NCI-H2107 (cell line): ENCODE data around the gene NECAB2.

Experiments used
- DNase-seq: peaks from one replicate; lab custom pipeline; 2025; lab: John Stamatoyannopoulos, UW

NECAB2 gene

DNA sequence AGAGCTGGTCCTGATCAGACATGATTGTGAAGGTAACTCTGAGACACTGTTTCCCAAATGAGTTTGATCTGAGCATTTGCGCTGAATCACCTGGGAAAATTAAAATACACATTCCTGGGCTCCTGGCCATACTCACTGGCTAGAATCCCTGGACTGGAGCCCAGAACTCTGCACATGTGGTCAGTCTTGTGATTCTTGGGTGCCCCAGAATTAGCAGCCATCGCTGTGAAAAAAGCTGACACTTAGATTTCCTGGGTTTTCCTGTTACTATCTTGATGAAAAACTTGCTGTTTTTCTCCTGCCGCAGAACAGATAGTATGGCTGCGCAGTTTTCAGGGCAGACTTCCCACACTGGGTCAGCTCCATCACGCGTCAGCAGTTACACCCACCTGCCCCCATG is 24.6 kb downstream of the NECAB2 start:
- no peak for DNase-seq

DNA sequence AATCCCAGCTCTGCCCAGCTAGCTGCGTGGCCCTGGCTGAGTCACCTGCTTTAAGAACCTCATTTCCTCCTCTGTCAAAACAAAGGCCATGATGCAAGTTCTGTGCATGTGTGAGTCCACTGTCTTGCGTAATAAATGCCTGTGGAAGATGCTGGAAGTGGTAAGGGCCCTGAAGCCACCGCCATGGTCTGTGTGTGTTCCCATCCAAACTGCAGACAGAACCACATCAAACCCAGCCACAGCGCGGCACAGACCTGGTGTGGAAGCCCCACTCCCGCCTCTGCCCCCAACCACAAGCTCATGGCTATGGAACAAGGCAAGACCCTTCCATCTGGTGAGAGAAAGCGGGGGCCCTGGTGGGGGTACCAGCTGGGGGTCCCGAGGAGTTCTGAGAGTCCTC is 26.0 kb downstream of the NECAB2 start:
- no peak for DNase-seq

DNA sequence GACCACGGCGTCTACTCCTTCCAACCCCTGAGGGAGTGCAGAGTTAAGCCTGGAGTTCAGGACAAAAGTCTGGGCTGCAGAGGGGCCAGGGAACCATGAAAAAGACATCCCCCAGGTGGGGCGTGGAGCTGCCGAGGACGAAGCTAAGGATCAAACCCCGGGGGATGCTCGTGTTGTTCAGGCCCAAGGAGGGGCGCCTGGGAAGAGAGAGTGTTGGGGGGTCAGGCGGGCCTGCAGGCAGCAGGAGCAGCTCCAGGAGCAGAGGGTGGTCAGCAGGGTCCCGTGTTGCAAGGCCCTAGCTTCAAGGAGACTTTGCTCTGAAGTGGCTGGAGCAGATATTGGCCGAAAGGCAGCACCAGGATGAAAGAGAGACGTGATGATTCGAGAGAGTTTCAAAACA is 26.7 kb downstream of the NECAB2 start:
- DNase-seq, result no peak

DNA sequence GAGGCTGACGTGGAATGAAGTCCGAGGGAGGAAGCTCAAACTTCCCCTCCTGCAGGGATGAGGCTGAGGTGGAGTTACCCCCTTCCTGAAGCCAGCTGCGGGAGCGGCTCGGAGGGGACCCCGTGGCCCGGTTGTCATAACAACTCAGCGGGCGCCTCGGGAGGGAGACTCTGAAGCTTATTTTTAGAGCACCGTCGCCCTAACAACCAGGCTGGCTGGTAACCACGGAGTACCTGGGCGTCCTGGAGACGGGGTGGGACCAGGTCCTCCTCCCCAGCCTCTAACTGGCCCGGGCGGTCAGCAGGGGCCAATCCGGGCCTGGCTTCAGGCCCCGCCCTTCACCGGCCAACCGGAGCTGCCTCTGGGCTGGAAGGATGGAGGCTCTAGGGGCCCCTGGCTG is 27.7 kb downstream of the NECAB2 start:
- peak; percentile 45 for DNase-seq

DNA sequence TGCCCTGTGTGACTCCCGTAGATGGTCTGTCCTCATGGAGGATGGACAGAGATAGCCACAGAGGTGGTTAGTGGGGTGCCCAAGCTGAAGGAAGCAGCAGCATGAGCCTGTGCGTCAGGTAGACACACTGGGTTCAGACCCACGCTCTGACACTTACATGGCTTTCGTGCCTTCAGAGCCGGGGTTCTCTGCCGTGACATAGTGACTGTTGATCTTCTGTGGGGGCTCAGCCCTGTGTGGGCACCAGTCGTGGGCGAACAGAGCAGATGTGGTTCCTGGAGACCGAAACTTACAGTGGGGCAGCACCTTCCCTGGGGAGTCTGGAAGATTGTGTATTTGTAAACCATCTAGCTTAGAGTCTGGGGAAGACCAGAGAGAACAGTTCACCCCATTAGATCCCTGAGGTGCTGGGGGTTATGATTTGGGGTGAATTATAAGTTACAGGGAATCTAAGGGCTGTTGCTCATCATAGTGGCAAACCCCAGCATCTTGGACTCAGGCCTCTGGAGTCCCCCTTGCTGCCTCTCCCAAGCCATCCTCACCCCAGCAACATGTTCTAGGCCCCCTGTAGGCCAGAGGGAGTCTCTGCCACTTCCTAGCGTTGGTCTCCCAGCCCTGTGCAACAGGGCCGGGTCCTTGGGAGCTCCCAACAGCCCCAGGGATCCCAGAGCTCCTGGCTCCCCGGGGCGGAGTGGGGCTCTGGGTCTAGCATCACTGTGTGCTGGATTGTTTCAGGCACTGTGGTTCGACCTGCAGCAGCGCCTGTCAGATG is 28.6 kb downstream of the NECAB2 start:
- DNase-seq, result no peak

DNA sequence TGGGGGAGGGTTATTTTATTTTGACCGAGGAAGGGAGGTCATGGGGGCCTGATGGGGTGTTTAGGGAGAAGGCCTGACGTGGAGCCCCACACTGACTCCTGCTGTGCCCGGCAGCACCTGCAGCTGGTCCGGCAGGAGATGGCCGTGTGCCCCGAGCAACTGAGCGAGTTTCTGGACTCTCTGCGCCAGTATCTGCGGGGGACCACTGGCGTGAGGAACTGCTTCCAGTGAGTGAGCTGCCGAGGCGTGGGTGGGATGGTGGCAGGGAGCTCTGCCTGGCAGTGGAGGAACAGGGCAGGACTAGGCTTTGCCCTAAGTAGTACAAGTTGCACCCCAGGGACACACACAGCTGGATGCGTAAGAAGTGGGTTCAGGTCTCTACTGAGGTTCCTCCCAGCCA is 30.0 kb downstream of the NECAB2 start:
- no peak for DNase-seq

DNA sequence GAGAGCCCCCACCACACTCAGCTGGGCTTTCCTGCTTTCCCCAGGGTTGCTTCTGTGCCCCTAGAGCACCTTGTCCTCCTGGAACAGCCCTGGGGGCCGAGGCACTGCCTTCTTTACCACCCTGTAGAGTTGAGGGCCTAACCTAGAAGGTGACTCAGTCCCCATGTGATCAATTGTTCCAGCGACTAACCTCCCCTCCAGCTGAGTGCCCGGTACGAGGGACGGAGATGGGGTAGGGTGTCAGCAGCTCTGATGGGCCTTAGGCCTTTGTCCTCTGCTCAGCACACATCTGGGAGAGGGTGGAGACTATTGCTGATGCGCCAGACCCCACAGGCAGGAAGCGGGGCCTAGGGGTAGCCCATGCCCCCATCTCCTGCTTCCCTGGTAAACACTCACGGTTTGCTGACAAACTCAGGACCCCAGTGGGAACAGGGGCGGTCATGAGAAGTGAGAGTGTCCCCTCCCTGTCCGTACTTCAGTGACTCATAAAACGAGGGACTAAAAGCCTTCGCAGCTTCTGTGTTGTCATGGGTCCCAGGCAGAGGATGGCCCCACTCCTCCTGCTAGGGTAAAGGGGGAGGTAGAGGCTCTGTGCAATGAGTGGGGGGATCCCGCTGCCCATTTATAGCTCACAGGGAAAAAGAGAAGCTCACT is 33.1 kb downstream of the NECAB2 start:
- no peak for DNase-seq

DNA sequence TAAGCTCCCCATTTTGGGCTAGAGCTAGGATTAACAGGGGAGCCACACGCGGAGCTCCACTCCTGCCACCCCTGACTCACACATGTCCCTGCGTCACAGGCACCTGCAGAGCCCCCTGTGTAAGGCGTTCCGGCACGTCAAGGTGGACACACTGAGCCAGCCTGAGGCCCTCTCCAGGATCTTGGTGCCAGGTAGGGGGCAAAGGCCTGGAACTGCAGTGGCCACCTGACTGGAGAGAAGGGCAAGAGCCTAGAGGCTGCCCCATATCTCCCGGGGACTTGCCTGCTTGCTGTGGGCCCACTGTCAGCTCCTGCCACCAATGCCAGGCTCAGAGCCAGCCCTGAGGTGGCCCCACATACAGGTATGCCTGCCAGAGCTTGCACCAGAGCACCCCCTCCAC is 33.7 kb downstream of the NECAB2 start:
- no peak for DNase-seq

DNA sequence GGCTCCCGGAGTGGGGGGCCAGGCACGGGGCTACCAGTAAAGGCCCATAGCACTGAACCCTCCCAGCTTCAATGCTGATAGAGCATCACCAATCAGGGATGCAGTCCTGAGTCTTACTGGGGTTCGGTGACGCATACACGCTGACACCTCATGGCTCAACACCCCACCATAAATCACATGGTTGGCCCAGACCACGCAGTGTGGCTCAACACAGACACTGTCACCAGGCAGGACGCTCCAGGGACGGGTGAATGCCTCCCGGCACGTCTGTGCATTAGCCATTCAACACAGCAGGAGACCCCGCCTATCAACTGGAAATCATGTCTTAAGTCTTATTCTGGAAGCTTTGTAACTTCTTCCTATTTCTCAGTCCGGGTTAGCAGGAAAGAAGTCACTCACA is 35.0 kb downstream of the NECAB2 start:
- DNase-seq, result no peak

DNA sequence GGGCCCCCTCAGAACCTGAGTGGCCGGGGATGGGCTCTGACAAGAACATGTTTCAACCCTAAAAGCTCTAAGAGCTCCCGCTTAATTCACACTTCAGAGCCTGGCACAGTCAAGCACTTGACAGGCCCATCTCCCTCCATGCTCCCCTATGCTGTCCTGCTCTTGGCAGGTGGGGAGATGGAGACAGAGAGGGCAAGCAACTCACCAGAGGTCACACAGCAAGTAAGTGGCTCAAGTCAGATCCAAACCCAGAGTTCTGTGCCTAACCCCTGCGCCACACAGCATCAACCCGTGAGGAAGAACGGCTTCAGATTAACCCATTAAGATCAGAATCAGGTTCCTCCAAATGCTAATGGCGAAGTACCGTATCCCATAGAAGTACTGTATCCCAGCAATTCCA is 36.4 kb downstream of the NECAB2 start:
- DNase-seq, result no peak

DNA sequence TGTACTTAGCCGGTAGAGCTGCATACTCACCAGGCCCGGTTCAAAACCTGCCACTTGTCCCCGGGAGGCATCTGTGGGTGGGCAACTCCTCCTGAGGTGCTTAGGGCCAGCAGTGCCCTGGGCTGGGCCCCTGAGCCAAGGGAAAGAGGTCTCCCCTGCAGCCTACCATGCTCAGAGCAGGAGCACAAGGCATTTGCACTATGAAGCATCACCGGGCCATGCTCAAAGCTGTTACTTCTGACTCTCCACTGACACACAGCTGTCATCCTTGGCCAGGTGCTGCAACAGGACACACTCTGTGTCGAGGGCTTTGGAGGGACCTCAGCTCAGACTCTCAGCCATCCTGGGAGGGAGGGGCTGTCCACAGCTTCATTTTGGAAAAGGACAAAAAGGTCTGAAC is 37.3 kb downstream of the NECAB2 start:
- DNase-seq, result no peak

DNA sequence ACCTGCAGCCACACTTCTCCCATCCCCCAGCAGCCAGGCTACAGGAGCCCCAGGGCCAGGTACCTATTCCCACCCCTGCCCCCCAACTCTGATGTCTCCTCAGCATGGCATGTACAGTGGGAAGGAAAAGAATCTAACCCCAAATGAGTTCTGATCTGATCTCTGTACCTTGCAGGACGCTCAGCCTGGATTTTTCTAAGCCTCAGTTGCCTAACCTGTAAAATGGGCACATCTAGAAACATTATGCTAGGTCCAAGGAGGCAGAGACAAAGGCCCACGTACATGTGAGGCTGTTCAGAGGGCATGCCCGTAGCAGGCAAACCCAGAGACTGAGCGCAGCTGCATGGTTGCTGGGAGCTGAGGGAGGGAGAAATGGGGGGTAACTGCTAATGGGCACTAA is 39.5 kb downstream of the NECAB2 start:
- DNase-seq, result no peak

DNA sequence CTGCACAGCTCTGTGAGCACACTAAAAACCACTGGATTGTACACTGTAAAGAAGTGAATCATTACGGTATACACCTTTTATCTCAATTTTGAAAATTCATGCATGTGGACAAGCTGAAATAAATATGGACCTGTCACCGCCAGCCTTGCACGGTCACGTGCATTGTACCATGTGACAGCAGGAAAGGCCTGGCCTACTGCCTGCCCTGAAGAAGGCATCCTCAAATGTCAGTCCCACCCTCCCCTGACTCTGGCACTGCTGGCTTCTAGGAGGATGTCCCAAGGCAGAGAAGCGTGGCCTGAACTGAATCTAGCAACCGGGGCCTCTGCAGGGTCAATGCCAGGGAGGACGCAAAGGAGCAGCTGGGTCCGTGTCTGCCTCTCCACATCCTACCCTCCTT is 39.9 kb downstream of the NECAB2 start:
- DNase-seq, result no peak

DNA sequence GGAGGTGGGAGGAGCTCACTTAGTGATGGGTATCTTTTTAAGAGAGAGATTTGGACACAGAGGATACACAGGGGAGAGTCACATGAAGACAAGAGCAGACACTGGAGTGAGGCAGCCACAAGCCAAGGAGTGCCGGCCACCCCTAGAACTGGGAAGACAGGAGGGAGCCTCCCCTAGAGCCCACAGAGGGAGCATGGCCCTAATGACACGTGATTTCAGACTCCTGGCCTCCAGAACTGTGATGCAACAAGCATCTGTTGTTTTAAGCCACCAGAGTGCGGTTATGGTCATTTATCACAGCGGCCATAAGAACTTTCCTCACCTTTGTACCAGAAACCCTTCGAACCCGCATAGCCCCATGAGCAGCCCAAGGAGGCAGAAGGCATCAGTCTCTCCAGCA is 41.2 kb downstream of the NECAB2 start:
- DNase-seq, result no peak

DNA sequence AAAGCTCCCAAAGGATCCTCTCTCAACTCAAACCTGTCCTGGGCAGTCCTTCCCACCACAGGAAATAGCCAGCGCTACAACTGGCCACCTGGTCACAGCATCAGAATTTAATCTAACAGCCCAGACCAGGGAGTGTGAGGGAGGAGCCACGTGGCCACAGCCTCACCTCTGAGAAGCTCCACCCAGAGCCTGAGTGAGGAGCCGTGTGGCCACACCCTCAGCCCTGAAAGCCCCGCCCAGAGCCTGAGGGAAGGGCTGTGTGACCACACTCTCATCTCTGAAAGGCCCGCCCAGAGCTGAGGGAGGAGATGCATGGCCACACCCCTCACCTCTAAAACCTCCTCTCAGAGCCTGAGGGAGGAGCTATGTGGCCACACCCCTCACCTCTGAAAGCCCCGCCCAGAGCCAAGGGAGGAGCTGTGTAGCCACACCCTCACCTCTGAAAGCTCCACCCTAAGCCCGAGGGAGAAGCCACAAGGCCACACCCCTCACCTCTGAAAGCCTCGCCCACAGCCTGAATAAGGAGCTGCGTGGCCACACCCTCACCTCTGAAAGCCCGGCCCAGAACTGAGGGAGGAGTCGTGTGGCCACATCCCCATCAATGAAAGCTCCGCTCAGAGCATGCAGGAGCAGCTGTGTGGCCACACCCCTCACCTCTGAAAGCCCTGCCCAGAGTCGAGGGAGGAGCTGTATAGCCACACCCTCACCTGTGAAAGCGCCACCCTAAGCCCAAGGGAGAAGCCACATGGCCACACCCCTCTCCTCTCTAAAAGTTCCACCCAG is 45.9 kb downstream of the NECAB2 start:
- DNase-seq, result peak; percentile 82

DNA sequence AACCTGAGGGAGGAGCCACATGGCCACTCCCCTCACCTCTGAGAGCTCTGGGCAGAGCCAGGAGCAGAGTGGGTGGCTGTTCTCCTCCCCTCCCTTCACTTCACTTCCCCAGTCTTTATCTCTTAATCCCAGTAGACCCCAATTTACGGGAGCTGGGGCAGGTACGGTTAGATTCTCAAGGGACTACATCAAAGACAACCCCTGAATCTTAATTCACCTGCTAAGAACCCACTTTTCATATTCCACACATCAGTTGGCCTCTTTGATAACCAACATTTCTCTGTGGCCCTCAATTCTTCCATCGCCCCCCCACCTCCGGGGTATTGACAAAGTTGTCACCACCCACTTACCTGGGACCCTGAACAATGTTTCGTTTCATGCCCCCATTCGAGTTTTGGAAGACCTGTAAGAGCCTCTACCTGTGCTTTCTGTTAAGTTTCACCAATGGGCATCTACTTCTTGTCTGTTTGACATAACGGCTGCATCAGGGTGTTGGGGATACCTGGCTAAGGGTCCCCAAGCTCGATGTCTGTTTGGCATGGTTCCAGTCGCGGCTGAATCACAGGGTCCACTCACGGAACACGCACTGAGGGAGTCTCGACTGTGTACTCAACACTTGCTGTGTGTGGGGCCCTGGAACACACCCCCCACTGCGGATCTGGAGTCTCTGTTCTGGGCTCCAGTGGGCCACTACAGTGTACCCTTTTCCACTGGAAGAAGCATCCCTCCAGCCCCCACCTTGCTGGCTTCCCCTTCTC is 46.7 kb downstream of the NECAB2 start:
- no peak for DNase-seq

DNA sequence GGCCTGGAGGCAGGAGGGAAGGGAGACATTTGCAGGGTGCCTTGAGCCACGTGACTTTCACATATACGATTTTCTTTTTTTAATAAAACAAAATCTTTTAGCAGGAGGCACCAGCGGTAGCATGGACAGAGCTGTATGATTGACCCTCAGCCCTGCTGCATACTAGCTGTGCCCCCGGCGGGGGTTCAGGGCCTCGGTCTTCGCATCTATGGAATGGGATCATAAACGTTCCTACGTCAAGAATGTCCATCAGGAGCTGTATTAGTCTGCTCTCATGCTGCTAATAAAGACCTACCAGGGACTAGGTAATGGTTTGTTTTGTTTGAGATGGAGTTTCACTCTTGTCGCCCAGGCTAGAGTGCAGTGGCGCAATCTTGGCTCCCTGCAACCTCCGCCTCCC is 47.4 kb downstream of the NECAB2 start:
- no peak for DNase-seq

DNA sequence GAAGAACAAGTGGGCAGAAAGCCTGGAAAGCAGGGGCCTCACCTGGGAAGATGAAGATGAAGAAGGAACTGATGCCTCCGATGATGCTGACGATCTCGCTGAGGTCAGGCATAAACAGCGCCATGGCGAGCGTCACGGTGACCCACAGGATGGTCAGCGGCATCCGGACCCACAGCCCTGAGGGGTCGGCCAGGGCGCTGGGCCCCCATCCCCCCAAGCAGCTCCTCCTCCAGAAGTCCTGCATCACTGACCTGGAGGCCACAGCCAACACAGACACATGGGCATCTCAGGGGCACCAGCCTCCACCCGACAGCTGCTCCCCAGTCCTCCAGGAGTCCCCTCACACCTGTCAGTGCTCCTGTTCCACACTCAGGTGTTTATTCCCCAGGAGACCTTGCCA is 48.4 kb downstream of the NECAB2 start:
- DNase-seq, result no peak

DNA sequence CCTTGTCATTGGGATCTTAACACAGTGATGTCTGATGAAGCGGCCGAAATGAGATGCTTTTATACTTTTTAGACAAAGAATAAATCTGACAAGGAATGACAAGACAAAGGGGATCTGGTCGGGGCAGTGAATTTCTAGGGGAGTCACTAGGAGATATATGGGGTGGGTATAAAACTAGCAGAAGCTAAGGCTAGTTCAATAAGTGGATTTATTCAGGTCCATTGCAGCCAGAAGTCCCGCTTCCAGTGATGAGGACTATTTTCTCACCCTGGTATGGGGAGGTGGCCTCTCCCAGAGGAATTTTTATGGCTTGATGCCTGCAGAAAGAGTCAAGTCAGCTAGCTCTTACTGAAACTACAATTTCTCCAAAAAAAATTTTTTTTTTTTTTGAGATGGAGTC is 50.7 kb downstream of the NECAB2 start:
- no peak for DNase-seq

DNA sequence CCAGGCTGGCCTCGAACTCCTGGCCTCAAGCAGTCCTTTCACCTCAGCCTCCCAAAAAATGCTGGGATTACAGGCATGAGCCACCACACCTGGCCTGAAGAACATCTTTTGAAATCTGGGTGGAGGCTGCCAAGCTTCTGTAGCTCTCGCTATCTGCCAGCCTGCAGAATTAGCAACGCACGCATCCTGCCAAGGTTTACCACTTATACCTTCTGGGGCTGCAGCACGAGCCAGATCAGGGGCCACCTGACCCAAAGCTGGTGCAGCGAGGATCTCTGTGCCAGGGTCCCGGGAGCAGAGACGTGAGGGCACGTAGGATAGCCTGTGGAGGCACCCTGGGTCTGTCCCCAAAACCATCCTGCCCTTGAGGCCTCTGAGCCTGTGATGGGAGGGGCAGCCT is 52.3 kb downstream of the NECAB2 start:
- DNase-seq, result no peak

DNA sequence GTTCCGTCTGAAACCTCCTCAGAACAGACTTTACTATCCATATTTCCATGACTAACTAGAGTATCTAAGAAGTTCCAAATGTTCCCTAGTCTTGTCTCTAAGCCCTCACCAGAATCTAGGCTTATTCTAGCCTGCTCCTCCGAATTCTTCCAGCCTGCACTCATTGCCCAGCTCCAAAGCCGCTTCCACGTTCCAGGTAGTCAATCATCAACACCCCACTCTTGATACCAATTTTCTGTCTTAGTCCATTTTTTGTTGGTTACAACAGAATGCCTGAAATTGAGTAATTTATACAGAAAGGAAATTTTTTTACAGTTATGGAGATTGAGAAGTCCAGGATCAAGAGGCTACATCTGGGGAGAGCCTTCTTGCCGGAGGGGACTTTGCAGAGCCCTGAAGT is 53.4 kb downstream of the NECAB2 start:
- DNase-seq, result no peak

DNA sequence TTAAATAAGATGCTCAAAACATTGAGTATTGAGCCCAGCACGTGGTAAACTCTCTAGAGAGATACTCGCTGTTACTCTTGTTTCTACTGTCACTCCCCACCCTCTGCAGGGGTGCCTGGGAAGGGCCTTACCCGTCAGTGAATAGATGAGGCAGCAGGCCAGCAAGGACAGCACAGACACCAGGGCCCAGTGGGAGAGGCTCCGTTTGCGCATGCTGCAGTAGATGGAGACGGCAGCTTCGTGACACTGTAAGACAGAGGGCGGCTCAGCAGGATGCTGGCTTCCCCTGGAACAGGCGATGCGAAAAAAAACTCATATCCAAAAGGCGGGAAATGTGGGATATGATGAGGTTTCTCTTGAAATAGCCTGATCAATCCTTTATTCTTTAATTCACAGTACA is 54.6 kb downstream of the NECAB2 start:
- DNase-seq, result no peak

DNA sequence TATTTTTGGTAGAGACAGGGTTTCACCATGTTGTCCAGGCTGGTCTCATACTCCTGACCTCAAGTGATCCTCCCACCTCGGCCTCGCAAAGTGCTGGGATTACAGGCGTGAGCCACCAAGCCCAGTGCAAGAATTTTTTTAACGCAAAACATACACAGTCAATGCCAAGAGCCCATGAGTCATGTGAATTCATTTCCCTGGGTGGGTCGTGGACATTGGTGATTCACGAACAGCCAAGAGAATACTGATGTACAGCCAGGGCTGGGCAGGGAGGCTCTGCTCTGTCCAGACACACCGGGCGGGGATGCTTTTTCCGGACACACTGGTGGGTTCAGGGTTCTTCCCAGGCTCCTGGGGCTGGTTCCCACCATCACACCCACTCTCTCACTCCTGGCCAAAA is 56.8 kb downstream of the NECAB2 start:
- DNase-seq, result no peak
